AG04450 (cell line): ENCODE data around the gene RSU1. TPM values are rescaled to one million over a fixed set of nuclear protein-coding genes. Genes with fewer than 3 reads are reported as not detected.

Source experiments
- CTCF ChIA-PET: fragments of 300-600, 350-600 bp; formaldehyde crosslinking; extraction: SDS; loops from one replicate; lab custom pipeline; 2022; ENCODE audit warnings: antibody characterized with exemption, inconsistent platforms; lab: Charles Lee
- POLR2A ChIA-PET: fragments of 350-600 bp; formaldehyde crosslinking; extraction: SDS; loops from one replicate; lab custom pipeline; 2021; ENCODE audit warnings: antibody characterized with exemption, inconsistent platforms; lab: Yijun Ruan, JAX
- DNase-seq: peaks from one replicate; pipeline ENCODE4 v3.0.0-alpha.2; 2011; ENCODE audit warnings: low read depth, low spot score
- H3K27ac ChIP-seq: one replicate; pipeline ENCODE4 v1.5.1; 2012; ENCODE audit warnings: low read depth, low read length, control low read depth
- H3K27me3 ChIP-seq: one replicate; pipeline ENCODE4 v1.6.0; 2012; ENCODE audit warnings: low read length; ENCODE audit not compliant: control insufficient read depth, insufficient read depth
- H3K4me3 ChIP-seq: 2 replicates; pipeline ENCODE4 v1.5.1; 2011; ENCODE audit warnings: mild to moderate bottlenecking, low read depth, low read length, control low read depth
- H3K9me3 ChIP-seq: 2 replicates; pipeline ENCODE4 v1.5.1; 2012; ENCODE audit warnings: low read length; ENCODE audit not compliant: control insufficient read depth, insufficient read depth
- polyA plus RNA-seq: library from polyadenylated mRNA; depleted of rRNA; stranded (reverse); fragments of >200 nt; gene quantifications from 2 replicates; pipeline ENCODE4 v1.2.3, GENCODE V29; 2011
- small RNA-seq: library from RNA; depleted of rRNA; stranded (forward); fragments of <200 nt; gene quantifications from one replicate; pipeline ENCODE3, GENCODE V24; 2012; ENCODE audit warnings: low read depth; ENCODE audit not compliant: insufficient read length
- TF ChIP-seq, protein P1 (sequence below): IDR thresholded peaks from 2 replicates; pipeline ENCODE4 v1.5.1; 2011; ENCODE audit warnings: low read depth, low read length, control low read depth, inconsistent platforms

The RSU1 gene
- polyA plus RNA-seq, 1 experiment, result 229 TPM

DNA sequence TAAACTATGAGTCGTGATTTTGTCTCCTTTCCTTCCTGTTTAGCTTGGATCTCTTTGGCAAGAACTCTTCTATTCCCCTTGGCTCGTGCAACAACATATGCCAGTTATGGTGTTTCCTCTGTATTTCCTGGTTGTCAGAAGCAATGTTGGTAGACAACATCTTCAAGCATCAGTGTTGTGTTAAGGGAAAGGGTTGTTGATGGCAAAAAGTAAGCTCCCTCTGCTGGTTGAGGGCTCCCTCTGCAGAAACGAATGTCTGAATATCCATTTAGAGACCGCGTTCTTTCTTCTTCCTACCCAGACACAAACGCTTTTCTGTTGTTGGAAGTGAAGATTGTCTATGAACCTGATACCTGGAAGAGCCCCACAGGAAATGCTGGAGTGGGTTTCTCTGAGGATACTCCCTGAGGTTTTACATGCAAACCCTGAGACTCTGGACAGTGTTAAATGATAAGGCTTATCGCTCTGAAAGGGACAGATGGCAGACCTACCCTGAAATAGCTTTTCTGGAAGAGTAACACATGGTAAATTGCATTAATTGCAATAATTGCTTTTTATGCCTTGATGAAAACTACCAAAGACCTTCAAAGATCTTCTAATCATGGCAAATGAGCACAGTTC lies 272.0 kb downstream of the RSU1 start:
- Histone ChIP-seq H3K4me3 (no peak overlapping the region), H3K9me3 (no peaks in the 10 kb centered on the region), H3K27me3 (no peaks in the 10 kb centered on the region), H3K27ac (no peak overlapping the region)
- TF ChIP-seq, protein P1, sequence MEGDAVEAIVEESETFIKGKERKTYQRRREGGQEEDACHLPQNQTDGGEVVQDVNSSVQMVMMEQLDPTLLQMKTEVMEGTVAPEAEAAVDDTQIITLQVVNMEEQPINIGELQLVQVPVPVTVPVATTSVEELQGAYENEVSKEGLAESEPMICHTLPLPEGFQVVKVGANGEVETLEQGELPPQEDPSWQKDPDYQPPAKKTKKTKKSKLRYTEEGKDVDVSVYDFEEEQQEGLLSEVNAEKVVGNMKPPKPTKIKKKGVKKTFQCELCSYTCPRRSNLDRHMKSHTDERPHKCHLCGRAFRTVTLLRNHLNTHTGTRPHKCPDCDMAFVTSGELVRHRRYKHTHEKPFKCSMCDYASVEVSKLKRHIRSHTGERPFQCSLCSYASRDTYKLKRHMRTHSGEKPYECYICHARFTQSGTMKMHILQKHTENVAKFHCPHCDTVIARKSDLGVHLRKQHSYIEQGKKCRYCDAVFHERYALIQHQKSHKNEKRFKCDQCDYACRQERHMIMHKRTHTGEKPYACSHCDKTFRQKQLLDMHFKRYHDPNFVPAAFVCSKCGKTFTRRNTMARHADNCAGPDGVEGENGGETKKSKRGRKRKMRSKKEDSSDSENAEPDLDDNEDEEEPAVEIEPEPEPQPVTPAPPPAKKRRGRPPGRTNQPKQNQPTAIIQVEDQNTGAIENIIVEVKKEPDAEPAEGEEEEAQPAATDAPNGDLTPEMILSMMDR, result peak; percentile 75
- POLR2A ChIA-PET, result no interaction called here
- DNase-seq, result no peak
- CTCF ChIA-PET, result interaction anchor here (0.6 to 3.8 kb wide), 12 partner anchors 25 to 1117 kb away, joined by 3 to 23 read pairs (median 4); no protein-coding TSS in a partner anchor

DNA sequence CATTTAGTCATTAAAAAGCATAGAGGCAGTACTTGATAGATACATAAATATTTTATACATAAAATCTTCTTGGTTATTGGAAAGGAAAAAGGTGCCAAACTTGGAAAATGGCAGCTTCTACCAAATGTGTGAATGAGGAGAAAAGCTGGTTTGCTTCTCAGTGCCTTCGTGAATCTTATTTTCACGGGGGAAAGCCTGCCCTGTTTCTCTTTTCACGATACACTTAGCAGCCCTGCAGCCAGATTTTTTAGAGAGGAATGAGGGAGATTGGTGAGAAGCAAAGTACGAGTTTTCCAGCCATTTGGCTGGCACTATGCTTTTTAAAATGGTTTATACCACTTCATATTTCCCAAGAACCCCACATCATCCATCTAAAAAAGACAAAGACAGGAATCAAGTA lies 272.6 kb downstream of the RSU1 start:
- CTCF ChIA-PET, result interaction anchor here (0.6 to 3.8 kb wide), 11 partner anchors 25 to 1116 kb away, joined by 3 to 23 read pairs (median 5); no protein-coding TSS in a partner anchor

DNA sequence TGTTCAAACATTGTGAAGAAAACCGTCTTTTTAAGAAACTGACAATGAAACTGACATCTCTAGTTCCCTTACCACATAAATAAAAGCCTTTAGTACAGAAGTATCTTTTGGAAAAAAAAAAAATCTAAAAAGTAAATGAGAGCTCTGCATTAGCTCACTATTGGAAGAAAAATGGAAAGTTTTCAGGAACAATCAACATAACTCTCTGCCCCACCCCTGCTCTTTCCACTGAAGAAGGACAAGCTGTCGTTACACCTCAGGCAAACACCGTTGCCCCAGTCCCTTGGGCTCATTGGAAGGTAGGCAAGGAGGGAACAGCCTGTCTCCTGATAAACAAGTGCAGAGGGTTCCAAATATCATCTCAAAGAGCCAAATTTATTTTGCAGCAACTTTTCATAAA lies 273.1 kb downstream of the RSU1 start:
- Histone ChIP-seq H3K9me3 (no peaks in the 10 kb centered on the region), H3K27me3 (no peaks in the 10 kb centered on the region), H3K4me3 (no peak overlapping the region), H3K27ac (no peak overlapping the region)
- TF ChIP-seq, protein P1, result no peak
- ChIA-PET POLR2A (no interaction called here), CTCF (interaction anchor here (0.9 to 3.8 kb wide), 3 partner anchors 35 to 665 kb away, joined by 3 to 23 read pairs (median 3); no protein-coding TSS in a partner anchor)
- DNase-seq, result no peak

More for the DNA sequence above, 272.6 kb downstream of the RSU1 start:
- POLR2A ChIA-PET, result no interaction called here
- Histone ChIP-seq H3K9me3 (no peaks in the 10 kb centered on the region), H3K27me3 (no peaks in the 10 kb centered on the region), H3K27ac (no peak overlapping the region), H3K4me3 (no peak overlapping the region)
- TF ChIP-seq, protein P1, result no peak
- DNase-seq, result no peak

Small RNA genes within 50 kb of the gene (small RNA-seq; reads per million reads assigned to genes)
- gene RF02271, result not detected
